ENCODE results near the gene GSTM4.

Gene GSTM4

GRCh38 chr1:109655615-109656519 is at the start of gene GSTM4:
GSTM4 (plus strand) TSS chr1:109656099; CDS start chr1:109656390, 291 bp downstream.
- peak; percentile 68 for DNase-seq

GRCh38 chr1:109609881-109610280 is 46.0 kb upstream of the GSTM4 start:
- DNase-seq, result no peak

DNA sequence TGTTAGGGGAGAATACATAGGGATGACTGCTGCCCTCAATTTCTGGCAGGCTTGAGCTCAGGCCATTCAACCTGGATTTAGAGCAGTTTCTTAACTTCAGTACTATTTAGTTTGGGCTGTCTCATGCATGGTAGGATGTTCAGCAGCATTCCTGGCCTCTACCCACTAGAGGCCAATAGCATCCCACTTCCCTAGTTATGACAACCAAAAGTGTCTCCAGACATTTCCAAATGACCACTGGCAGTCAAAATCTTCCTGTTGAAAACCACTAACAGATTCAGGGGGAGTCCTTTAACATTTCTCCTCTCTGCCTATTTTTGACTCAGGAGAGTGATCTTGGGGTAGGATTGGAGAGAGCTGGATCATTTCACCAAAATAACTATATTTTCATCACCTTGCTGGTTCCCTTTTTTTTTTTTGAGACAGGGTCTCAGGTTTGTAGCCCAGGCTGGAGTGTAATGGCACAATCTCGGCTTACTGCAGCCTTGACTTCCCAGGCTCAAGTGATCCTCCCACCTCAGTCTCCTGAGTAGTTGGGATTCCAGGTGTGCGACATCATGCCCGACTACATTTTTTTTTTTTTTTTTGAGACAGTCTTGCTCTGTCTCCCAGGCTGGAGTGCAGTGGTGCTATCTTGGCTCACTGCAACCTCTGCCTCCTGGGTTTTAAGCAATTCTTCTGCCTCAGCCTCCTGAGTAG is 45.1 kb upstream of the GSTM4 start:
- DNase-seq, result no peak

DNA sequence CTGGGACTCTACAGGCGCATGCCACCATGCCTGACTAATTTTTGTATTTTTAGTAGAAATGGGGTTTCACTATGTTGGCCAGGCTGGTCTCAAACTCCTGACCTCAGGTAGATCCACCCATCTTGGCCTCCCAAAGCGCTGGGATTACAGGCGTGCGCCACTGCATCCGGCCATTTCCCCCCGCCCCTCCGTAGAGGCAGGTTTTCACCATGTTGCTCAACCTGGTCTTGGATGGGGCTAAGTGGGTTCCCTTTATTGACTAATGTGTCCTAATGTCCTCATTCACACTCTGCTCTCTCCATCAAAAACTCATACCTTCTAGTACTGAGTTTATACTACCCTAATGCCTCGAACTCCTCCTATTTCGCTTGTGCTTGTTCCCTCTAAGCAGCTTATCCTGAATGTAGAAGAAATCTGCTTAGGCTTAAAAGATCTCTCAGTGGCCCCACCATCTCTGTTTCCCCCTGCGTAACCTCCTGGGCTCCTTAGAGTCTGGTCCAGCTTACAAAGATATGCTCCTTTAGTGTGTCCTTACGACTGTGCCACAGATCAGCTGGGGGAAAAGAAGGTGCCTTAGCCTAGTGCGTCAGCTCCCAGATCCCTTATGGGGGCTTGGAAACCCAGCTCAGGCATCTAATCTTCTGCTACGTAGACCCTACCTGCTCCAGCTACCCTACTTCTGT is 44.5 kb upstream of the GSTM4 start:
- no peak for DNase-seq

DNA sequence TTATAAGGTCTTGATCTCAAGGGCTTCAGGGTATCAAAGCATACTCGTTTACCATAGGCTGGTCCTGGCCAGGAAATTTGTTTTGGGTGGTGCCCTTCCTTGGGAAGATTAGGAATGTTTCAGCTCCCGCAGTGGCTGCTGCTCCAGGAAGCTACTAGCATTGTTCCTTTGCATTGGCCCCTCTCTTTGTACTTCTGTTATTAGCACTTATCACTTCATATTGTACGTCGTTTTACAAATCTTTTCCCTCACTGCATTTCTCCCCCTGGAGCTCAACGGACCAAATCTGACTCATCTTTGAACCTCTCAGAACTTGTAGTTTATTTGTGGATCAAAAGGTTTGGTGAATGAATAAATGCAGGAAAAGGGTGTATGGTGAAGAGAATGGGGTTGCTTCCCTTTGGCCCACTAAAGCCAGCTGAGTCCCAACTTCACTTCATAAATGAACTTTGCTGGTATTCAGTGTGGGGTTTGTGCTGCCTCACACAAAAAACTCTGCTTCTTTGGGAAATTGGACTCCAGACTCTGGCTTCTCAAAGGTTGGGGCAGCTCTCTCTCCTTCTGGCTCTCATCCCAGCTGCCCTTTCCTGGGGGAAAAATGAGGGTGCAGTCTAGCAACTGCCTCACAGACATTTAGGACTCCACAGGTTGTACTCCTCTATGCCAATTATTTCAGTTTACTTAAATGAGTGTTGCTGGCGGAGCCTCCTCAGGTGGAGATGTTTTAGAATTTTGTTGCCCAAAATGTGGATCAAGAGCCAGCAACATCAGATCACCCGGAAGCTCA is 42.3 kb upstream of the GSTM4 start:
- DNase-seq, result no peak

GRCh38 chr1:109615879-109616278 is 40.0 kb upstream of the GSTM4 start:
- no peak for DNase-seq

DNA sequence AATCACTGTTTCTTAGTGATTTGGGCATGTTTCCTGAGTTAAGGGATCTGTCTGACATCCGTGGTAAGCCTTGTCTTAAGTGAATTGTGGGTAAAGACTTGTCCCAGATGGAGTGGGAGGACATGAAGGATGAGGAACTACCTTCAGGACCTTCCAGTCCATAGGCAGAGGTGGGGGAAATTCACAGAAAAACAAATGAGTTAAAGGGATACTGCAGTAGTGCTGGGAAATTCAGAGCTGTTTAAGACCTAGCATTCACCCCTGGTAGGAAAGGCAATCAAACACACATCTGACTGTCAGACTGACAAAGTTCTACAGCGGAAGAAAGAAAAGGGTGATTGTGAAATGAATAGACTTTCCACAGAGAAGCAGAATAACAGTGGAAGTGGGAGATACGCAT is 39.5 kb upstream of the GSTM4 start:
- DNase-seq, result no peak

GRCh38 chr1:109617291-109617801 is 38.6 kb upstream of the GSTM4 start:
- no peak for DNase-seq

DNA sequence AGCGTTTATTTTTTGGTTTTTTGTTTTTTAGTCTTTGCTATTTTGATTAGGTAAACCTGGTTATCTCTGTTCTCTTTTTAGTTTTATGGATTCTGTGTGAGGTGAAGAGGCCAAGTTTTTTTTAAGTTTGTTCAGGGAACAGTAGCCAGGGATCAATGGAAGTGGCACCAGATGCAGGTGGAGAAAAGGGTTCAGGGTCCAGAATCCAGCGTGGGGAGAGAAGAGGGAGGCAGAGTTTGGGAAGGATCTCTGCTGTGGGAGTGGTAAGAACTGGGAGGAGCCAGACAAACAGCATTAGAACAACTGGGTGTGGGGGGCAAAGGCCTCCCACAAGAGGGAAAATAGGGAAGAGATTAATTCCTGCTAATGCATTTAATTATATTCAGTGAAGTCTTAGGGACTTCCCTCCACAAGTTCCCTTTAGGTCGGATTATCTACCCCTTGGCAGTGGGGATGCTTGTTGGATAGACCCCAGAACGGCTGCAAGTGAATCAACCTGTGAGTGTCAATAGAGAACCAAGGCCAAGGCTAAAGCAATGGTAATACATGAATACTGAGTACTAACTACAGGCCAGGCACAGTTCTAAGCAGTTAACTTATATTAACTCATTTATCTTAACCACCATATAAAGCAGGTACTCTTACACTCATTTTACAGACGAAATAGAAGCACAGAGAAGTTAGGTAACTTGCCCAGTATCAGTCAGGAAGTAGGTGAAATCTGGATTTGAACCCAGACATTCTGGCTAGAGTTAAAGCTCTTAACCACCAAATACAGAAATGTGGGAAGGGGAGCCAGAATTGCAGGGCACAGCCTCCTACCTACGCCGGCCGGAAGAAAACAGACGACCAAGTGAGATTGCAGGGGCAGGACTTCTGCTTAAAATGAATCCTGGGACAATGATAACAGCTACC is 37.0 kb upstream of the GSTM4 start:
- DNase-seq, result no peak

DNA sequence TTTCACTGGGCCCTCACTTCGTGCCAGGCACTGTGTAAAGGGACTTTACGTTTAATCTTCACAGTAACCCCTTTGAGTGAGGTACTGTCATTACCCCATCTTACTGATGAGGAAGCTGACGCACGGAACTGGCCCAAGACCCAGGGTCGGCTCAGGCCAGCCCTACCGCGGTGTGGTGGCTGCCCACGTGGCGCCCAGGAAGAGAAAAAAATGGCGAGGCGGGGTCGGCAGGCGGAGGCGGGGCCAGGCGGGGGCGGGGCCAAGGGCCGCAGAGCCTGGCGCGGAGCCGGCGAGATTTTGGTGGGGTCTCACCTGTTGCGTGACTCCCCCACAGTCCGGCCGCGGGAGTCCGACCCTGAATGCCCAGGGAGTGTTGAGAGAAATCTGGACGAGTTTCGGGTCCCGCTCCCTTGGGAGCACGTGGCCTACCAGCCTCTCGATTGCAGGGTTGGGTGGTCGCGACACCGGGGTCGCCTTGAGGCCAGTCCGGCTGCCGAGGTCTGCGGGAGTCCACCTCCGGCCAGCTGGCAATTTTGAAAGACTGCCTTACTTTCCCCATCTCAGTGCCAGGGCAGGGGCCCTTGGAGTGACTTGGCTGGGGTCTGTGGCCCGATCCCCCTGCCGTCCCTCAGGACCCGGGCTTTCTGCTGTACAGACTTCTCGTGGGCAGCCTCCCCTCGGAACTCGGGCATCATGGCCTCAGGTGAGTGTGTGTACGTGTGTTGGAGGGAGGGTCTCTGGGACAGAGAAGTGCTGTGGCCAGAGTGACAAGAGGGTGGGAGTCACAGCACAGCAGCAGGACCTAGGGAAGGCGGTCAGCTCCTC is 36.1 kb upstream of the GSTM4 start, which contains the start of the genes AMPD2 and GNAT2:
Gene AMPD2, plus strand, starts transcription at position 262 of the 825 bp plus-strand sequence. CDS start 1,339 bp downstream, outside the sequence.
Gene GNAT2, minus strand, starts transcription at position 41 of the 825 bp plus-strand sequence. CDS start 6,746 bp downstream, outside the sequence.
- DNase-seq, result peak; percentile 78

DNA sequence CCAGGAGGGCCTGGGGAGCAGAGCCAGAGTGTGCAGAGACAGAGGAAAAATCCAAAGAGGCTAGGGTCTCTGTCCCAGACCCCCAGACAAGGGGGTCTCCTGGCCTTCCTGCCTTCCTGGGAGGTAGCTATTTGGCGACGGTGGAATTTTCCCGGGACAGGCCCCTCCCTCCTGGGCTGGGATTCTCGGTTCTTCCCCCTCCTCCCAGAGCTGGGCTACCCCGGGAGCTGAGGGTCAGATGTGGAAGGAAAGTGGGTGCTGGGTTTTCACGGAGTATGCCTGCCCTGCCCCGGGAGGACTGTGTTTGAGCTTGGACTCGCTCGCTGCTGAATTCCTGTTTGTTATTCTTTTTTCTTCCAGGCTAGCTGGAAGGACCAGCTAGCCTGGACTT is 35.5 kb upstream of the GSTM4 start:
- DNase-seq, result no peak

GRCh38 chr1:109620841-109621286 is 35.0 kb upstream of the GSTM4 start:
- DNase-seq, result peak; percentile 97

DNA sequence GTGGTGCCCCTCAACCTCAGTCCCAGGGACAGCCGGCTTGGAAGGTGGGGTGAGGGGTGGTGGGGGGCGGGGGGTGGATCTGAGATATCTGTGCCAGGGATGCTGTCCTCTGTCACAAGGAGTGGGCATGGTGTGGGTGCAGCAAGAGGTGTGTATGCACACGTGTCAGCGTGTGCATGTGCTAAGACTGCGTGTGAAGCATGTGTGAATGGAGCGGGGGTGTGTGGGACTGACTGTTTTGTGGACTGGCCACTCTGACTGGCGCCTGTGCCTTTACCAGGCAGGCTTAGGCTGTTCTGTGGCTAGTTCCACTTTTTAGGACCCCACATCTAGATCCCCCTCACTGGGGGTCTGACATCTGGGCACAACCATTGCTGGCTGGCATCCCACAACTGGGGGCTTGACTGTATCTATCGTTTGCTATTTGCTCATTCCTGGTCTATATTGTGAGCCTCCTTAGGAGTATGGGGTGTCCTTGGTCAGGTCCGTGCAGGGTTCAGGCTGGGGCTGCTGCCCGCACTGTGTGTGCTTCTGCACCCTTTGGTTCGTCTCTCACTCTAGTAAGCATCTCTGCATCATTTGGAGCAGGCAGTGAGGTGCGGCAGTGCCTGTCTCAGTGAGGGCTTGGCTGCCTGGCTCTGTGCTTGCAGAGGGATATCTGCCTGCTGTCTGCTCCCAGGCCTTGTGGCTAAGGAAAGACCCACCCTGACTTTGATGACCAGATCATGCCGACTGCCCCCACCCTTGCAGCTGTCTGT is 34.3 kb upstream of the GSTM4 start:
- peak; percentile 35 for DNase-seq

GRCh38 chr1:109622137-109622892 is 33.6 kb upstream of the GSTM4 start:
- DNase-seq, result no peak

GRCh38 chr1:109622895-109623294 is 33.0 kb upstream of the GSTM4 start:
- no peak for DNase-seq

DNA sequence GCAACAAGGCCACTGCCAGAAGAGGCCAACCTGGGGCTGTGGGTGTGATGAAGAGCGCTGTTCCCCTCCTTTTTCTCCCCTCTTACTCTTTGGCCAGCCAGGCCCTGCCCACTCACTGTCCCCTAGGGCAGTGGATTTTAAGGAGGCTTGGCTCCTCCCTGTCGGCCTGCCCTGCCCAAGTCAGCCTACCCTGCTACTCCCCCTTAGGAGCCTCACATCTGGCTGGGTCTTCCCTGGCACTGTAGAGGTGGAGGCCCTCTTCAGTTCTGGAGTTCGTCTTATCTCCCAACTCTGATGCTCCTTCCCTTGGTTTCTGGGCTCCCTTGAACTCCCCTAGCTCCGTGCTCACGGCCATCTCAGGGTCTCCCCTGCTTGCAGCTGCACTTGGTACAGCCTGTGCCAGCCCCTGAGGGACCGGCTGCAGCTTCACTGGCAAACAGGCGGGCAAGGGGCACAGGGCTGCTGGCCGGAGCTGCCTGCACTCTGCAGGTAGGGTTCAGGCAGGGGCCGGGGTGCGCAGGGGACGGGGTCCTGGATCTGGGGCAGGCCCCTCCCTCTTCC is 32.2 kb upstream of the GSTM4 start:
- no peak for DNase-seq

DNA sequence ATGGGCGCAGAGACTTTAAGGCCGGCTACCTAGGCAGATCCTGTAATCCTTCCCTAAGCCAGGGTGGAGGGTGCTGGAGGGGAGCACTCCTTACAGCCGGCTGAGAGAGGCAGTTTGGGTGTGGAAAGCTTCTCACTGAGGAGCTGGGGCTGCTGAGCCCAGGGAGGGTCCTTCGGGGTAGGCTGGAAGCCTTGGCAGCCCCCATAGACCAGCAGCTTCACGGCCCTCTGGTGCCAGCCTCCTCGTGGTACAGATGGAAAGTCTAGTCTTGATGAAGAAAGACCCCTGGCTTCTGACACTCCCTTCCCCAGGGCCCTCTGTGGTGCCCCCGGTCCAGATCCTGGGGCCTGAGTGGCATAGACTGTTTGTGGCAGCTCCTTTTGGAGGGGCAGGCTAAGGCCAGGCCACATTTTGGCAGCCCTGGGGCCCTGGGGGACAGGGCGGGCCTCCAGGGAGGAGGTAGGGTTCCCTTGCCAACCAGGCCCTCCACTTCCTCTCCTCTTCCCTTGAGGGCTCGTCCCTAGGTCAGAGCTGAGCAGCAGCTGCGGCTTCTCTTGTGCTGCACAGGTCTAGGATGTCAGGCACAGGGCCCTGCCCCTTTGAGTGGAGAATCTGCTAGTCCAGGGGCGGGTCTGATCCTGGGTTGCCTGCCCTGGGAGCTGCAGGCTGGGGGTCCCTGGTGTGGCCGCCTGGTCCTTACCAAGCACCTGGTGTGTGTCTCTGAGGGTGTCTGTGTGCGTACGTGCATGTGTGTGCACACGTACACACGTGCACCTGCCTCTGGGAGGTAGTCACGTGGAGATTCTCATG is 31.5 kb upstream of the GSTM4 start:
- DNase-seq, result no peak

Data from stimulated activated CD4-positive, alpha-beta T cell treated with anti-CD3 and anti-CD28 coated beads, Interleukin-1b, Interleukin-23, amount 100 ng/mL, for 48 hours (primary cell).